Neural progenitor cell (in vitro differentiated cells): ENCODE results near the gene VEZT.
"Not testable (repeated sequence)": the region's sequence is repeated elsewhere in the genome, so short reads cannot be mapped to it uniquely, and the experiment has no call there.

ENCODE experiments used
- EZH2 ChIP-seq: fragments of 200-600 bp; sonication (generic); IDR thresholded peaks from 2 replicates; pipeline ENCODE4 v1.6.1; 2017; ENCODE audit warnings: antibody characterized with exemption, mild to moderate bottlenecking, moderate library complexity
- EZH2phosphoT487 ChIP-seq: fragments of 200-600 bp; sonication (generic); IDR thresholded peaks from 2 replicates; pipeline ENCODE4 v1.6.1; 2017; ENCODE audit warnings: antibody characterized with exemption
- TF ChIP-seq, protein P1 (sequence below): fragments of 200-600 bp; sonication (generic); IDR thresholded peaks from 2 replicates; pipeline ENCODE4 v1.5.1; 2017; ENCODE audit warnings: antibody characterized with exemption, mild to moderate bottlenecking

DNA sequence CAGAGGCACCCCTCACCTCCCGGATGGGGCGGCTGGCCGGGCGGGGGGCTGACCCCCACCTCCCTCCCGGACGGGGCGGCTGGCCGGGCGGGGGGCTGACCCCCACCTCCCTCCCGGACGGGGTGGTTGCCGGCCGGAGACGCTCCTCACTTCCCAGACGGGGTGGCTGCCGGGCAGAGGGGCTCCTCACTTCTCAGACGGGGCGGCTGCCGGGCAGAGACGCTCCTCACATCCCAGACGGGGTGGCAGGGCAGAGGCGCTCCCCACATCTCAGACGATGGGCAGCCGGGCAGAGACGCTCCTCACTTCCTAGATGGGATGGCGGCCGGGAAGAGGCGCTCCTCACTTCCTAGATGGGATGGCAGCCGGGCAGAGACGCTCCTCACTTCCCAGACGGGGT is 18.0 kb downstream of the VEZT start:
- TF ChIP-seq EZH2phosphoT487, EZH2: not testable (repeated sequence)
- TF ChIP-seq, protein P1, sequence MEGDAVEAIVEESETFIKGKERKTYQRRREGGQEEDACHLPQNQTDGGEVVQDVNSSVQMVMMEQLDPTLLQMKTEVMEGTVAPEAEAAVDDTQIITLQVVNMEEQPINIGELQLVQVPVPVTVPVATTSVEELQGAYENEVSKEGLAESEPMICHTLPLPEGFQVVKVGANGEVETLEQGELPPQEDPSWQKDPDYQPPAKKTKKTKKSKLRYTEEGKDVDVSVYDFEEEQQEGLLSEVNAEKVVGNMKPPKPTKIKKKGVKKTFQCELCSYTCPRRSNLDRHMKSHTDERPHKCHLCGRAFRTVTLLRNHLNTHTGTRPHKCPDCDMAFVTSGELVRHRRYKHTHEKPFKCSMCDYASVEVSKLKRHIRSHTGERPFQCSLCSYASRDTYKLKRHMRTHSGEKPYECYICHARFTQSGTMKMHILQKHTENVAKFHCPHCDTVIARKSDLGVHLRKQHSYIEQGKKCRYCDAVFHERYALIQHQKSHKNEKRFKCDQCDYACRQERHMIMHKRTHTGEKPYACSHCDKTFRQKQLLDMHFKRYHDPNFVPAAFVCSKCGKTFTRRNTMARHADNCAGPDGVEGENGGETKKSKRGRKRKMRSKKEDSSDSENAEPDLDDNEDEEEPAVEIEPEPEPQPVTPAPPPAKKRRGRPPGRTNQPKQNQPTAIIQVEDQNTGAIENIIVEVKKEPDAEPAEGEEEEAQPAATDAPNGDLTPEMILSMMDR = not testable (repeated sequence)
